Suprapubic skin (tissue), 4 donors: ENCODE results near the gene GADD45GIP1. TPM values are rescaled to one million over a fixed set of nuclear protein-coding genes. Genes with fewer than 3 reads are reported as not detected.

Experiments
- DNase-seq, 2 donors: peaks; one replicate each; pipeline ENCODE4 v3.0.0-alpha.2; 2019; ENCODE audit warnings: low spot score in 2 of 2
- H3K27ac ChIP-seq: fragments of 200-600 bp; sonication (generic); one replicate; pipeline ENCODE4 v1.5.1; 2019
- H3K27me3 ChIP-seq: fragments of 200-600 bp; sonication (generic); one replicate; pipeline ENCODE4 v1.5.1; 2019
- H3K36me3 ChIP-seq: fragments of 200-600 bp; sonication (generic); one replicate; pipeline ENCODE4 v1.5.1; 2019
- H3K4me1 ChIP-seq: fragments of 200-600 bp; sonication (generic); one replicate; pipeline ENCODE4 v1.5.1; 2019
- H3K4me3 ChIP-seq: fragments of 200-600 bp; sonication (generic); one replicate; pipeline ENCODE4 v1.5.1; 2019; ENCODE audit warnings: mild to moderate bottlenecking
- H3K9me3 ChIP-seq: fragments of 200-600 bp; sonication (generic); one replicate; pipeline ENCODE4 v1.5.1; 2019
- EP300 ChIP-seq: sonication (generic); formaldehyde crosslinking; IDR thresholded peaks from one replicate; pipeline ENCODE4 v1.6.1; 2017; ENCODE audit warnings: antibody characterized with exemption
- POLR2A ChIP-seq, 2 donors: fragments of 450-650 bp; IDR thresholded peaks; one replicate each; pipeline ENCODE4 v1.6.1; 2017; ENCODE audit warnings: antibody characterized with exemption in 2 of 2, mild to moderate bottlenecking in 2 of 2, moderate library complexity in 2 of 2
- POLR2AphosphoS5 ChIP-seq, 3 donors: sonication (generic); formaldehyde crosslinking; IDR thresholded peaks; one replicate each; pipeline ENCODE4 v1.6.1; 2017; ENCODE audit warnings: antibody characterized with exemption in 3 of 3
- WGBS: methylation state at CpG from one replicate; pipeline ENCODE4 v1.1.5; 2018; 5-methylcytosine and 5-hydroxymethylcytosine counted together
- total RNA-seq, 4 donors: library from RNA; depleted of rRNA; stranded (reverse); fragments of >200 nt; gene quantifications; one replicate each; pipeline ENCODE4 v1.1.0, GENCODE V29; 2016
- TF ChIP-seq, protein P1 (sequence below), 2 donors: fragments of 200-600 bp in 1 of 2; fragments of 450-650 bp in 1 of 2; sonication (generic) in 1 of 2; IDR thresholded peaks; one replicate each; pipeline ENCODE4 v1.5.1; 2016 to 2019; ENCODE audit warnings: antibody characterized with exemption in 2 of 2, mild to moderate bottlenecking in 1 of 2, moderate library complexity in 1 of 2

Gene GADD45GIP1
- total RNA-seq, 4 donors from 2014 or later: 20.4 to 31.0 (median 24.8) TPM

DNA sequence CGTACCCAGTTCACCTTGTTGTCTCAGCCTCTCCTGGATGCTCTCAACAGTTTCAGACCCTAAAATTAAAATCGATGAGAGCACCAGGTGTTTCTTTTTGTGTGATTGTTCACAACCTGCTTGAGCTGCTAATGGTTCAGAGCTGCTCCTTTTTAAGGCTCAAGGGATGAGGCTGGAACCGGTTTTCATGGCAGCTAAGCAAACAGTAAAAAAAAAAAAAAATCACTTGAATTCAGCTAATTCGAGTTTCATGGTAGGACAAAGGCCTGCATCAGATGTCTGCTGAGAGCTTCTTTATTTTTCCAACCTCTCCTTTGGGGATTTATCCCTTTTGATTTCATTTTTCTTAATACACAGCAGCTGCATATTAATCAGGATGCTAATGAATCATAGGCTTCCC, 44.5 kb downstream of the GADD45GIP1 start:
- DNase-seq: no peak
- Histone ChIP-seq H3K9me3 (no peaks in the 10 kb centered on the region), H3K27me3 (no peaks in the 10 kb centered on the region), H3K4me3 (peak overlapping the region; percentile 33), H3K27ac (peak overlapping the region; percentile 83), H3K4me1 (peaks cover 26% of the 10 kb centered on the region), H3K36me3 (no peaks in the 10 kb centered on the region)
- WGBS: 35% methylated on average over 4 of the region's 4 CpGs
- no peak for TF ChIP-seq POLR2A (IDR thresholded peaks at IDR 0.05)
- TF ChIP-seq EP300: no peak
- TF ChIP-seq, protein P1, sequence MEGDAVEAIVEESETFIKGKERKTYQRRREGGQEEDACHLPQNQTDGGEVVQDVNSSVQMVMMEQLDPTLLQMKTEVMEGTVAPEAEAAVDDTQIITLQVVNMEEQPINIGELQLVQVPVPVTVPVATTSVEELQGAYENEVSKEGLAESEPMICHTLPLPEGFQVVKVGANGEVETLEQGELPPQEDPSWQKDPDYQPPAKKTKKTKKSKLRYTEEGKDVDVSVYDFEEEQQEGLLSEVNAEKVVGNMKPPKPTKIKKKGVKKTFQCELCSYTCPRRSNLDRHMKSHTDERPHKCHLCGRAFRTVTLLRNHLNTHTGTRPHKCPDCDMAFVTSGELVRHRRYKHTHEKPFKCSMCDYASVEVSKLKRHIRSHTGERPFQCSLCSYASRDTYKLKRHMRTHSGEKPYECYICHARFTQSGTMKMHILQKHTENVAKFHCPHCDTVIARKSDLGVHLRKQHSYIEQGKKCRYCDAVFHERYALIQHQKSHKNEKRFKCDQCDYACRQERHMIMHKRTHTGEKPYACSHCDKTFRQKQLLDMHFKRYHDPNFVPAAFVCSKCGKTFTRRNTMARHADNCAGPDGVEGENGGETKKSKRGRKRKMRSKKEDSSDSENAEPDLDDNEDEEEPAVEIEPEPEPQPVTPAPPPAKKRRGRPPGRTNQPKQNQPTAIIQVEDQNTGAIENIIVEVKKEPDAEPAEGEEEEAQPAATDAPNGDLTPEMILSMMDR (IDR thresholded peaks at IDR 0.05): no peak
- TF ChIP-seq POLR2AphosphoS5 (IDR thresholded peaks at IDR 0.05): no peak

DNA sequence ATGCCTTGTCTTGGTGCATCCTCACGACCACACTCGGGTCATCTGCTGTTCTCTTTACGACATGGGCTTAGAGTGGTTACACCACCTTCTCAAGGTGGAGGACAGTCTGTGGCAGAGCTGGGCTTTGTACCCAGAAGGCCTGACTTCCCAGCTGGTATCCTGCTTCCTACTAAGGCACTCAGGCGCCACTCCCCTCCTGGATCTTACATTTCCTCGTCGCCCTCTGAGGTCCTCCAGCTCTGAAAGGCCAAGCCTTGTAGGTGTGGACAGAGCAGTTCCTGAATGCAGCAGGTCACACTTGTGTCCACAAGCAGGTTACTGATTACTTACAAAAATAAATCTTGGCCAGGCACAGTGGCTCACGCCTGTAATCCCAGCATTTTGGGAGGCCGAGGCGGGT, 49.9 kb downstream of the GADD45GIP1 start:
- Histone ChIP-seq H3K4me1 (peaks cover 4% of the 10 kb centered on the region), H3K4me3 (no peak overlapping the region), H3K36me3 (no peaks in the 10 kb centered on the region), H3K27me3 (no peaks in the 10 kb centered on the region), H3K27ac (no peak overlapping the region), H3K9me3 (no peaks in the 10 kb centered on the region)
- TF ChIP-seq EP300: no peak
- TF ChIP-seq POLR2A (IDR thresholded peaks at IDR 0.05): no peak
- no peak for DNase-seq
- 88% methylated on average over 9 of the region's 9 CpGs for WGBS

Other genes with a start within 250 kb of the GADD45GIP1 start
- gene TNPO2, start 233.3 kb downstream of the GADD45GIP1 start, total RNA-seq: 100 to 1,000 TPM in 2 of 4 donors, 10 to 100 TPM in 2; 94.6 to 206 (median 110) TPM
- 100 to 1,000 TPM; 164 to 228 (median 210) TPM for gene TRIR, start 222.5 kb downstream of the GADD45GIP1 start, total RNA-seq
- gene GET3, start 219.7 kb downstream of the GADD45GIP1 start, total RNA-seq: 10 to 100 TPM; 26.2 to 63.6 (median 56.9) TPM
- 10 to 100 TPM; 18.2 to 62.0 (median 46.8) TPM for gene BEST2, start 205.4 kb downstream of the GADD45GIP1 start, total RNA-seq
- 100 to 1,000 TPM in 2 of 4 donors, 10 to 100 TPM in 2; 55.1 to 227 (median 83.6) TPM for gene HOOK2, start 181.7 kb downstream of the GADD45GIP1 start, total RNA-seq
- gene JUNB, start 165.7 kb downstream of the GADD45GIP1 start, total RNA-seq: 1,000 to 10,000 TPM in 3 of 4 donors, 100 to 1,000 TPM in 1; 687 to 2,027 (median 1,088) TPM
- 100 to 1,000 TPM; 270 to 579 (median 540) TPM for gene PRDX2, start 155.4 kb downstream of the GADD45GIP1 start, total RNA-seq
- gene THSD8, start 155.2 kb downstream of the GADD45GIP1 start, total RNA-seq: 1 to 10 TPM in 1 of 4 donors, not detected in 3; 1.6 TPM
- gene RNASEH2A, start 150.6 kb downstream of the GADD45GIP1 start, total RNA-seq: 10 to 100 TPM; 12.3 to 15.4 (median 14.0) TPM
- gene RTBDN, start 122.6 kb downstream of the GADD45GIP1 start, total RNA-seq: not detected
- gene MAST1, start 118.7 kb downstream of the GADD45GIP1 start, total RNA-seq: 1 to 10 TPM; 2.7 to 5.3 (median 3.7) TPM
- 10 to 100 TPM; 20.6 to 38.3 (median 31.1) TPM for gene DNASE2, start 75.8 kb downstream of the GADD45GIP1 start, total RNA-seq
- not detected for gene KLF1, start 70.0 kb downstream of the GADD45GIP1 start, total RNA-seq
- 10 to 100 TPM; 28.5 to 33.0 (median 31.9) TPM for gene GCDH, start 66.1 kb downstream of the GADD45GIP1 start, total RNA-seq
- under 1 TPM in 1 of 4 donors, not detected in 3; 0.89 TPM for gene SYCE2, start 37.9 kb downstream of the GADD45GIP1 start, total RNA-seq
- gene FARSA, start 23.5 kb downstream of the GADD45GIP1 start, total RNA-seq: 10 to 100 TPM; 49.0 to 60.6 (median 50.9) TPM
- 100 to 1,000 TPM; 131 to 285 (median 237) TPM for gene CALR, start 18.6 kb downstream of the GADD45GIP1 start, total RNA-seq
- gene RAD23A, start 11.4 kb downstream of the GADD45GIP1 start, total RNA-seq: 100 to 1,000 TPM in 3 of 4 donors, 10 to 100 TPM in 1; 95.4 to 120 (median 109) TPM
- not detected for gene DAND5, start 12.4 kb upstream of the GADD45GIP1 start, total RNA-seq
- 100 to 1,000 TPM; 126 to 223 (median 176) TPM for gene NFIX, start 38.3 kb upstream of the GADD45GIP1 start, total RNA-seq
- gene LYL1, start 145.6 kb upstream of the GADD45GIP1 start, total RNA-seq: 1 to 10 TPM; 1.5 to 2.7 (median 2.2) TPM
- 10 to 100 TPM; 35.1 to 46.2 (median 40.6) TPM for gene TRMT1, start 159.5 kb upstream of the GADD45GIP1 start, total RNA-seq
- 10 to 100 TPM; 13.4 to 47.6 (median 35.3) TPM for gene NACC1, start 161.0 kb upstream of the GADD45GIP1 start, total RNA-seq
- gene STX10, start 193.2 kb upstream of the GADD45GIP1 start, total RNA-seq: 100 to 1,000 TPM in 1 of 4 donors, 10 to 100 TPM in 3; 71.9 to 110 (median 82.2) TPM
- gene IER2, start 193.2 kb upstream of the GADD45GIP1 start, total RNA-seq: 100 to 1,000 TPM; 154 to 377 (median 214) TPM